OCI-LY3 (cell line): ENCODE data around the gene ABCA2.

ENCODE experiments used
- H2AFZ ChIP-seq: fragments of 200-600, 300-600 bp; shearing (Covaris generic); 2 replicates; pipeline ENCODE4 v1.6.0; 2014; ENCODE audit warnings: antibody characterized with exemption, low read depth, low read length
- H3K27ac ChIP-seq: fragments of 200-600, 300-600 bp; sonication (generic); 2 replicates; pipeline ENCODE4 v1.5.1; 2014; ENCODE audit warnings: mild to moderate bottlenecking, low read length, moderate library complexity, mixed read lengths
- H3K27me3 ChIP-seq: fragments of 200-600, 300-600 bp; sonication (generic); 2 replicates; pipeline ENCODE4 v1.6.1; 2014; ENCODE audit warnings: low read depth, low read length, mixed read lengths
- H3K36me3 ChIP-seq: fragments of 200-600, 300-600 bp; sonication (generic); replicated peaks from 2 replicates; pipeline ENCODE3; 2014; ENCODE audit warnings: low read depth, low read length, mixed read lengths
- H3K4me1 ChIP-seq: fragments of 300-600, 200-600 bp; sonication (generic); 2 replicates; pipeline ENCODE4 v1.6.1; 2014; ENCODE audit warnings: low read length, mixed read lengths
- H3K4me2 ChIP-seq: fragments of 200-600, 300-600 bp; sonication (generic); 2 replicates; pipeline ENCODE4 v1.6.1; 2014; ENCODE audit warnings: low read length, mixed read lengths
- H3K4me3 ChIP-seq: fragments of 300-600, 200-600 bp; sonication (generic); 2 replicates; pipeline ENCODE4 v1.5.1; 2014; ENCODE audit warnings: antibody characterized with exemption, mild to moderate bottlenecking, low read length, moderate library complexity
- H3K79me2 ChIP-seq: fragments of 300-600, 200-600 bp; shearing (Covaris generic); 2 replicates; pipeline ENCODE4 v1.6.1; 2014; ENCODE audit warnings: mild to moderate bottlenecking, low read length, mixed read lengths
- H3K9ac ChIP-seq: fragments of 300-600, 200-600 bp; shearing (Covaris generic); 2 replicates; pipeline ENCODE4 v1.6.0; 2014; ENCODE audit warnings: mild to moderate bottlenecking, low read length, moderate library complexity
- H3K9me3 ChIP-seq: fragments of 200-600, 300-600 bp; shearing (Covaris generic); 2 replicates; pipeline ENCODE4 v1.6.1; 2014; ENCODE audit warnings: low read length, mixed read lengths; ENCODE audit not compliant: insufficient read depth
- H4K20me1 ChIP-seq: fragments of 200-600, 300-600 bp; sonication (generic); 2 replicates; pipeline ENCODE4 v1.6.1; 2016; ENCODE audit warnings: low read length, mixed read lengths; ENCODE audit not compliant: insufficient read depth
- EZH2phosphoT487 ChIP-seq: fragments of 200-600 bp; shearing (Covaris generic); IDR thresholded peaks from 2 replicates; pipeline ENCODE4 v1.6.1; 2018; ENCODE audit warnings: antibody characterized with exemption, mixed run types, low read depth
- TF ChIP-seq, protein P1 (sequence below): fragments of 200-600, 300-600 bp; sonication (generic); IDR thresholded peaks from 2 replicates; pipeline ENCODE4 v1.5.1; 2014; ENCODE audit warnings: antibody characterized with exemption, low read length, low read depth

ABCA2 gene

DNA sequence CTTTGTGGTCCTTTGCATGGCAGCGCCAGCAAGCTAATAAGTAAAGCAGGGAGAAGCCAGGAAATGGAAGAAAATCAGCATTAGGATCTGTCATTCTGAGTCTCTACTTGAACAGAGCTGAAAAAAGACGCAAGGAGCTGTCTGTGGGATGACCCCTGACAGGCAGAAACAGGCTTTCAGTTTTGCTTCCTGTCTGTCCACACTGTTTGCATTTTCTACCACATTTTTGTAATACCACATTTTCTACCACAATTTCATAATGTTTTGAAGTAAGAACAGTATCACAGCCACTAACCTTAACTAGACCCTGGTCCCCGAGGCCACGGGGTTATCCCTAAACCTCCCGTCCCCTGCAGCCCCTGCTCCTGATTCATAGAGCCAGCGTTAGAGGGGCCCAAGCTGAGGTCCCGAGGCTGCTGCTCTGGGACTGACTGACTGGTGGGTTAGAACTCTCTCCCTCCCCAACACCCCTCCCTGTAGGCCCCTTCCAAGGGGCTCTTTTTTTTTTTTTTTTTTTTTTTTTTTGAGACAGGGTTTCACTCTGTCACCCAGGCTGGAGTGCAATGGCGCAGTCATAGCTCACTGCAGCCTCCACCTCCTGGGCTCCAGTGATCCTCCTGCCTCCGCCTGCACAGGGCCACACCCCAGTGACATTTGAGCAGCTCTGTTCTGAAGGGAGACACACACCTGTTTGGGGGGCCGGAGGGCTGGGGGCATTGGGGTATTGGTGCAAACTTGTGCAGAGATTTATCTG, 27.7 kb downstream of the ABCA2 start:
- no peak overlapping the region for H2AFZ ChIP-seq
- H3K4me1 ChIP-seq = peaks cover 42% of the 10 kb centered on the region
- H3K9me3 ChIP-seq = no peaks in the 10 kb centered on the region
- no peak overlapping the region for H3K9ac ChIP-seq
- no peaks in the 10 kb centered on the region for H3K79me2 ChIP-seq
- H3K36me3 ChIP-seq = no peaks in the 10 kb centered on the region
- H3K27me3 ChIP-seq = peaks cover 38% of the 10 kb centered on the region
- H4K20me1 ChIP-seq = no peaks in the 10 kb centered on the region; the same call in 1 of the 2 replicates
- TF ChIP-seq, protein P1, sequence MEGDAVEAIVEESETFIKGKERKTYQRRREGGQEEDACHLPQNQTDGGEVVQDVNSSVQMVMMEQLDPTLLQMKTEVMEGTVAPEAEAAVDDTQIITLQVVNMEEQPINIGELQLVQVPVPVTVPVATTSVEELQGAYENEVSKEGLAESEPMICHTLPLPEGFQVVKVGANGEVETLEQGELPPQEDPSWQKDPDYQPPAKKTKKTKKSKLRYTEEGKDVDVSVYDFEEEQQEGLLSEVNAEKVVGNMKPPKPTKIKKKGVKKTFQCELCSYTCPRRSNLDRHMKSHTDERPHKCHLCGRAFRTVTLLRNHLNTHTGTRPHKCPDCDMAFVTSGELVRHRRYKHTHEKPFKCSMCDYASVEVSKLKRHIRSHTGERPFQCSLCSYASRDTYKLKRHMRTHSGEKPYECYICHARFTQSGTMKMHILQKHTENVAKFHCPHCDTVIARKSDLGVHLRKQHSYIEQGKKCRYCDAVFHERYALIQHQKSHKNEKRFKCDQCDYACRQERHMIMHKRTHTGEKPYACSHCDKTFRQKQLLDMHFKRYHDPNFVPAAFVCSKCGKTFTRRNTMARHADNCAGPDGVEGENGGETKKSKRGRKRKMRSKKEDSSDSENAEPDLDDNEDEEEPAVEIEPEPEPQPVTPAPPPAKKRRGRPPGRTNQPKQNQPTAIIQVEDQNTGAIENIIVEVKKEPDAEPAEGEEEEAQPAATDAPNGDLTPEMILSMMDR = no peak
- no peak for TF ChIP-seq EZH2phosphoT487
- H3K4me3 ChIP-seq = peak overlapping the region; percentile 47
- peak overlapping the region; percentile 77 for H3K4me2 ChIP-seq
- H3K27ac ChIP-seq = peak overlapping the region; percentile 27; the same call in 1 of the 2 replicates

DNA sequence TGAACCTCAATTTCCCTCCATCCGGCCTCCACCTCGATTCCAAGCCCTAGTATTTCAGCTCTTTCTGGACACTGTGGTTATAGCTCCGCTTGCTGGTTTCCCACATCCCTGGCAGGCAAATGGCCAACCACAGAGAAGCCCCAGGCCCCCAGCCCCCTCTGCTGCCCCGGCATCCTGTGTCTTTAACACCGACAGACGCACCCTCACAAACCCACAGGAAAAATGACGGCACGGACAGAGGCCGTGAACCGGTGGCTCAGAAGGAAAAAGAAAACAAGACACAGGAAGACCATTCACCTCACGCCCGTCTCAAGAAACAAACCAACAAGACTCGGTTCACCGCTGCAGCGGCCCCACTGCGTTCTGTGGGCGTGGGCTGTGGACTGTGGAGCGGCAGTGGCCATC, 30.2 kb downstream of the ABCA2 start:
- Histone ChIP-seq H2AFZ (no peak overlapping the region), H3K4me1 (peaks cover 50% of the 10 kb centered on the region), H3K4me3 (no peak overlapping the region), H3K79me2 (peaks cover 7% of the 10 kb centered on the region; the same call in 1 of the 2 replicates), H4K20me1 (no peaks in the 10 kb centered on the region; the same call in 1 of the 2 replicates), H3K27me3 (peaks cover 38% of the 10 kb centered on the region), H3K9me3 (no peaks in the 10 kb centered on the region), H3K27ac (no peak overlapping the region), H3K4me2 (no peak overlapping the region), H3K9ac (no peak overlapping the region), H3K36me3 (peaks cover 7% of the 10 kb centered on the region)
- TF ChIP-seq, protein P1 = no peak
- TF ChIP-seq EZH2phosphoT487 = no peak

DNA sequence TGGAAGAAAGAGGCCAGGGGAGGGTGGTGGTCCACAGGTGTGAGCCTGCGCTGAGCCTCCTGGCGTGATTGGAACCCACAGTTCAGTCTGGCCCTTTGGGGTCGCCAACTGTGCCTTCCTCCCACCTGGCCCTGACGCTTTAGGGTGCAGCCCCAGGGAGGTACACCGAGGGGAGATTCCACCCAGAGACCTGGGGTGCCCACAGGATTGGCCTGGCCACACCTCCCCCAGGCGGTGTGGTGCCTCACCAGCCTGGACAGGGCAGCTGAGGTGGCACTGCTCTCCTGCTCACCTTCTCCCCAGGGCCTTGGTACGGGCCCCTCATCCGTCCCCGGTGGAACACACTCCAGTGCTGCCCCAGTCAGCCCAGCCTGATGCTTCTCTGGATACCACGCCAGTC, 30.7 kb downstream of the ABCA2 start:
- no peak overlapping the region for H3K27ac ChIP-seq
- no peak overlapping the region for H3K9ac ChIP-seq
- TF ChIP-seq, protein P1 = no peak
- TF ChIP-seq EZH2phosphoT487 = no peak

DNA sequence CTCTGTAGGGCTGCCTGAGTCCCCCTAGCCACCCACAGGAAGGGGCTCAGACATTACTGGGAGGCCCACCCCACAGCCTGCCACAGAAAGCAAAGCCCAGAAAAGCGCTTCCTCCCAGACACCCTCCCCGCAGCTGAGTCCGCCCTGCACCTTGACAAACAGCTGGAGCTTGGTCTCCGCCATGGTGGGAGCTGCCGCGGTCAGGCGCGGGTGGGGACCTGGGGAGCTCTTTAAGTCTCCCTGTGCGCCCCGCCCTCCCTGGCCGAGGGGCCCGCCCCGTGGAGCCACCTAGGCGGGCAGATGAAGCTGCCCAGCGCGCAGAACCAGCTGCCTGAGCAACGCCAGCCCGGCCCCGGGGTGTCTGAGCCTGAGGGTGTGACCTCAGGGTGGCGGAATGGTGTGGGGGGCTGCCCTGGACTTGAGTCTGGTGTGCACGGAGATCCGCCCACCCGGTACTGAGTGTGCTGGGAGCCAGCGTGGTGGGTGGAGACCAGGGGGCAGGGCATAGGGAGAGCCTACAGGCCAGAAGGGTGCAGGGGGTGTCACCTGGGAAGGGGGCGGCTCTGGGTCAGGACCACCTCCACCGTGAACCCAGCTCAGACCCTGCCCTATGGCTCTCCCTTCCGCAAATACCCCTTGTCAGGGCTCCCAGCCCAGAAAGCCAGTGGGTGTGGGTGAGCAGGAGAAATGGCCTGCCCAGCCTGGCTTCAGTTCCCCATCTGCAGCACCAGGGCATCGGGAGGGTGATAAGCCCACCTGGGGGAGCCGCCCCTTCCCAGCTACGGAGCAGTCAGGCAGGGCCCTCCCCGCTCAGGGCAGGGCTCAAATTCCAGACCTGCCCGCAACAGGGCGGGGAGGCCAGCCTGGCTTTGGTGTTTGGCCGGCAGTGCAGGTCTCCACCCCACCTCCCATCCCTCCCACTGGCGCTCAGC, 31.4 kb downstream of the ABCA2 start, which contains the start of gene CLIC3:
TSS of gene CLIC3 (minus strand) at position 208 of the 932 bp plus-strand sequence. CDS start at position 183, 25 bp downstream.
- Histone ChIP-seq H4K20me1 (no peaks in the 10 kb centered on the region; the same call in 1 of the 2 replicates), H3K4me3 (no peak within 1 kb of the TSS), H3K9me3 (no peaks in the 10 kb centered on the region), H3K27ac (no peak within 1 kb of the TSS), H2AFZ (no peak within 1 kb of the TSS), H3K4me1 (peaks cover 50% of the 10 kb centered on the region), H3K27me3 (peaks cover 31% of the 10 kb centered on the region), H3K36me3 (peaks cover 7% of the 10 kb centered on the region), H3K4me2 (no peak within 1 kb of the TSS), H3K79me2 (peaks cover 8% of the 10 kb centered on the region; the same call in 1 of the 2 replicates), H3K9ac (no peak within 1 kb of the TSS)
- TF ChIP-seq, protein P1 = no peak
- no peak for TF ChIP-seq EZH2phosphoT487

More for the DNA sequence above, 30.7 kb downstream of the ABCA2 start:
- no peak overlapping the region for H3K4me3 ChIP-seq
- H2AFZ ChIP-seq = no peak overlapping the region
- peaks cover 50% of the 10 kb centered on the region for H3K4me1 ChIP-seq
- no peak overlapping the region for H3K4me2 ChIP-seq
- H3K27me3 ChIP-seq = peaks cover 38% of the 10 kb centered on the region
- no peaks in the 10 kb centered on the region; the same call in 1 of the 2 replicates for H4K20me1 ChIP-seq
- H3K36me3 ChIP-seq = peaks cover 7% of the 10 kb centered on the region
- peaks cover 8% of the 10 kb centered on the region; the same call in 1 of the 2 replicates for H3K79me2 ChIP-seq
- H3K9me3 ChIP-seq = no peaks in the 10 kb centered on the region
